HUDEP-2 (cell line): Measurements from ENCODE around the gene TLL1.

Experiments used
- DNase-seq, 76 experiments: peaks; one replicate each; lab custom pipeline; 2025; ENCODE audit not compliant: unreplicated experiment in 76 of 76; lab: John Stamatoyannopoulos, UW

Gene TLL1

GRCh38 chr4:165970703-165971420 lies 97.8 kb downstream of the TLL1 start:
- DNase-seq = no peak

DNA sequence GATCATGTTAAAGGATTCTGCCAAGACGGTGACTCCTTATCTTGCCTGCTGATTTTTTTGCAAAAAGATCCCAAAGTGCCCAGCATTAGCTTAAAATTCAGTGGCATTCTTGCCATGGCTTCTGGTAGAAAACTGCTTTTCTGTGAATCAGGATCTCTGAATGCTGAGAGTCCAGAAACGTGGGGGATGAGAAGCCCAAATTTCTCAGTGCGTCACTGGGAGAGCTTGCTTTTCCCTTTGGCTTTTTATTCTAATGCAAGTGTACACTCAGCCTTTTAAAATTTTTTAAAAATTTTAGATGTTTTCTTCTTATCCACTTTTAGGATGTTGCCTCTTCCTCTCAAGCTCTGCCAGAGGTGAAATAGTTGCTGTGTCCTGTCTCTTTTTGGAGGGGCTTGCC lies 98.4 kb downstream of the TLL1 start:
- DNase-seq = no peak

DNA sequence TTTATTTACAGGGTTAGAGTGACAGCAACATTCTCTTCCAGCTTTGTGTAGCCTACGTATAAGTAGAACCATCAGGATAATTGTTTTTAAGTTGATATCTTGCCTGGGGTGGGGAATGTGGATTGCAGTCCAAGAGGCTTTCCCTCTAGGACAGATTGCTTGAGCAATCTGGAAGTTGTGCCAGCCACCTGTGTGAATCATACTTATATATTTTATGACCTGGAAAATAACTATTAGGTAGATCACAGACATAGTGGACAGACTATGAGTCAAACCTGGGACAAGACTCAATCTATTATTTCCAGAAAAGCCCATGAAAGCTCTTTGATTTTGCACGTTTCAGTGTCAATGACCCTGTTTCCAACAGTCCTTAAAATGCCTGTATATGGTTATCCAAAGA lies 98.9 kb downstream of the TLL1 start:
- DNase-seq = no peak

- DNase-seq = no peak
Observed at GRCh38 chr4:165972747-165973146, 99.7 kb downstream of the TLL1 start.

DNA sequence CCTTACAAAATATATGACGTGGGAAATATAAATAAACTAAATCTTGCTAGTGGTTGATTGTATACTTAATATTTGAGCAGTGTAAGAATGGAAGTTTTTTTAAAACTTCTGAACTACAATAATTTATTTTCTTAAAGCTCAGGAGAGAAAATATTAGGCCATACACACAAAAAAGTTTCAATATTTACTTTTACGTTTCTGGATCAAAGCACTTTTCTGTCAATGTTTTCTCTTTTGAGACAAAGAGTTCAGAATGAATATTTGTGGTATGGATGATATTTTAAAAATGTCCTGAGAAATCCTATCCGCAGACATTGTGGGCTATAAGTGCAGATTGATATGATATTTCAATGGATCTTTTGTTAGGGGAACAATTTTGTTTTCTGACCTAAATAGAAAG lies 109.9 kb downstream of the TLL1 start:
- no peak for DNase-seq

DNA sequence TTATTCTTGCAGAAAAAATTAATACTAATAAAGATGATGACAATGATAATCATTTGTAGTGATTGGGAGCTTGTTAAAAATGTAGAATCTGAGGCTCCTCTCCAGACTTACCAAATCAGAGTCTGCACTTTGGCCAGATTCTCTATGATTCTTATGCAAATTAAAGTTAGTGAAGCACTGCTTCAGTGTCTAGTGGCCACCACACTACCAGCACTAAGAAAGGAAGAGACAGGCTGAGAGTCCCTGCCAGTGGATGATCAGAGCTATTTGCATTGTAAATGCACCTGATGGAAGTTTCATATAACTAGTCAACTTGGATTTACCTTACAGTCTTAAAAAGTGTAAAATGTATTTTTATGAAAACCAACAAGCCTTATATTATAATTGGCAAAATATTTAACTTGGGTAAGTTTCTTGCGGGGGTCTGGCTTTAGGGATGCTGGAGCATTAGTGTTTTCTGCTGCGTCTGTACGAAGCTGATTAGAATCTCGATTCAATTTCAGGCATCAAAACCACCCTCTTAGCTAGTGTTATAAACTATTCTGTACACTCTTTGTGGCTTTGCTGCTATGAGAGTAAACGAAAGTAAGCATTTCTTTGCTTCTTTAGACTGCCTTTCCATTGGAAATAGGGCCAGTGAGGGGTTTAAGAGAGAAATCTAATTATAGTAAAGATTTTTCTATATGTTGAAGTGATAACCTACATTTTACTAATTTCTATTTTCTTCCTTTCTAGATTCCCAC lies 114.1 kb downstream of the TLL1 start:
- no peak for DNase-seq

DNA sequence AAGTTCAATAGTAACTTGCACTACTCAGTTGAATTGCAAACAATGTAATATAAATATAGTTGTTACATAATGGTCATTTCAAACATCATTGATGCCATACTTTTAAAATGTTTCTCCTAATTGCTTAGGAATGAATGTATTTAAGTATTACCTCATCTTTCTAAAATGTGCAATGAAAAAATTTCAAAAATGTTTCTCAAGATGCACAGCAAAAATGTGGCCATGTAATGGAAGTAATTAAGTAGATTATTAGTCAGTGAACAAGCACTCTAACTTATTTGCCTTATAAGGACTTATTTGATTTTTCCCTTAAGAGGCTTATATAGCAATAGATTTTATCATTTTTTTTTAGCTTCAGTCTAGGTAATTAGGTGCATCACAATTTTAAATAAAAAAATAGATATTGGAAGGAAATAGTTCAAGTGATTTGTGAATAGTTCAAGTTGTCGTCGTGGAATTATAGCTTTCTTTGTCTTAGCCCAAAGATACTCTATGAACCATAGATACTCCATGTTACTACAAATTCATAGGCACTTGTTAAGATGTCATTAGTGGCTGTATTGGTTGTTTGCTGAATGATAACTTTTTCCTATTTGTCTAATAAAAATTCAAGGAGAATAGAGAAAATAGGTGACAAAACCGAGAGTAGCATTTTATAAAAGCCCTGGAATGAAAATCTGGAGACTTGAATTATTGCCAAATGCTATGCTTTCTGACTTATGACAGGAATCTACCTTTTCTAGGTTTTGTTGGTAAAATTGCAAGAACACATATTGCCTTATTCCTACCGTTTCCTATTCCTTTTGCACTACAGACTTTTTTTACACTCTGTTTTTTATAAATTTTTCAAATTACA lies 118.5 kb downstream of the TLL1 start:
- no peak for DNase-seq

GRCh38 chr4:165992283-165992682 lies 119.2 kb downstream of the TLL1 start:
- no peak for DNase-seq

- DNase-seq = no peak
Observed at GRCh38 chr4:165994701-165995100, 121.7 kb downstream of the TLL1 start.

- no peak for DNase-seq
Observed at GRCh38 chr4:166003811-166004210, 130.8 kb downstream of the TLL1 start.

- DNase-seq = no peak
Observed at GRCh38 chr4:166006217-166006616, 133.2 kb downstream of the TLL1 start.

- no peak for DNase-seq
Observed at GRCh38 chr4:166008510-166008909, 135.5 kb downstream of the TLL1 start.

DNA sequence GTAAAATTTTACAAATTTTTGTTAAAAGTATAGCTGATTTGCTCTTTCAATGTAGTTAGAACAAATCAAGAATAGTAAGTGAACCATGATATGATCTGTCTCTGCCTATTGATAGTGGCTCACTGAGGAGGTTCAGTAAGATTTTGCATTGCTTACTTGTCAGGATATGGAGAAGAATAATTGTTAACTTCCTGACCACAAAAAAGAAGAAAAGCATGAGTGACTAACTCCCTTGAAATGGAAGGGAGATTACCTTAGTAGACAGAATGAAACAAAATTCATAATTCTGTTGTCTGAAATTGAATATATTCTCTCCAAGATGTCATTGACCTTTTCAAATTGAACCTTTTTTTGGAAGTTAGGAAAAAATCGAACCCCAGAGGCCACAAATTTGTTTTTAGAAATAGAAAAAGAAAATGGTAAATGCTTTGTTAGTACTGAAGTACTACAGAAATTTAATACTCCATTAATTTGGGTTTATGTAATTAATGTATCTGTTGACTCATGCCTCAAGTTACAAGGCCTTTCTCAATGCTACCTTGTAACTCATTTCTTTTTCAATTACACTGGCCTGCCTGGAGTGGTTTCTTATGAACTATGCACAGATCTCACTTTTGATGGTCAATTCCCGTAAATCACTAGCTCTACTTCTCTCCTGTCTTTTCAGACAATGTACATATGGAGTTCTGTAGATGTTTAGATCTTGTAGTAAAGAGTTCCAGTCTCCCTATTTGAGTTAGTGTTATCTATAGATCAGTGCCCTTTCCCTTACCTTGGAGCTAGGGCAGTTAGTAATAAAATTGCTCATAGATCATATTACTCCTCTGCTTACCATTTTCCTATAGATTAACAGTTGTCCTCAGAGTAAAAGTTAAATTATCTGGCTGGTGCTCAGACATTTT lies 139.3 kb downstream of the TLL1 start:
- DNase-seq = no peak

DNA sequence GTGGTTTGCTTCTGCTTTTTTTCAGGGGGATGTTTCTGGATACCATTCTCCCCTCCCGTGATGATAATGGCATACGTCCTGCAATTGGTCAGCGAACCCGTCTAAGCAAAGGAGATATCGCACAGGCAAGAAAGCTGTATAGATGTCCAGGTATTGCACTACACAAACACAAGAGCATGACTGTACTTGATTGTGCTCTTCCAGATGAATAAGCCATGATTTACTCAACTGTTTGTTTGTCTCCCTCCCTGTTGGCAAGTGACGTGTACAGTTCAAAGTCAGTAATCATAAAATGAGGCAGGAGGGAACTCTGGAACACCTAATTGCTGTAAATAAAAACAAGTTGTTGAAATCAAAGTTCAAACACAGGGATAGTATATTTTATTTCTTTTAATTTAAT lies 141.4 kb downstream of the TLL1 start:
- DNase-seq = no peak

DNA sequence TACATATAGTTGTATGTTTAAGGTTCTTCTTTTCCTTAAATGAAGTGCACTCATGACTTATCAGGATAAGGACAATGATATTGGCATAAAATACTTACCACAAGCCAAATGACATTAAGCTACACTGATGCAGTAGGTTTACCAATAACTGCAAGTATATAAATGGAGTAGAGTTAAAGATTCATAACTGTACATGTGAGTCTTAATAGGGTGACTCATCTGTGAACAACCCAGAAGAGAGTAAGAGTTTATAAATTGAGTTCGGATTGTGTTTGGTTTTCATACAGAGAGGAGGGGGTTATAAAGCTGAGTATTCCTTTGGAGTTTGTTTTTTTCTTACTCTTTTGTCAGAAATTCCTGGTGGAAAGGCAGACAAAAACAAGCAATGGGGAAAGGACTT lies 144.8 kb downstream of the TLL1 start:
- DNase-seq = no peak

- DNase-seq = no peak
Observed at GRCh38 chr4:166019441-166020220, 146.6 kb downstream of the TLL1 start.

DNA sequence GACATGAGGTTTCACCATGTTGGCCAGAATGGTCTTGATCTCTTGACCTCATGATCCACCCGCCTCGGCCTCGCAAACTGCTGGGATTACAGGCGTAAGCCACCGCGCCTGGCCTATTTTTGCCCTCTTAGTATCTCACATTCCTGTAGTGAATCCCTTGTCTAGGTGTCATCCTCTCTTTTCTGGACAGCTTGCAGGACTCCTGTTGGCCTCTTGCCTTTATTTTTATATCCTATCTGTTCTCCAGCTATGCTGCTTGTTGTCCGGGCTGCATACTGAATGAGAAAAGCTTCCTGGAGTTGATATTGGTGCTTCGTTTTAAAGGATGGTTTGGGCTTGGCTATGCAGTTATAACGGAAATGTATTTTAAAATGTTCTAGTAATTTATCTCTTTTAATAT lies 148.6 kb downstream of the TLL1 start:
- no peak for DNase-seq

- no peak for DNase-seq
Observed at GRCh38 chr4:166034965-166035364, 161.9 kb downstream of the TLL1 start.

DNA sequence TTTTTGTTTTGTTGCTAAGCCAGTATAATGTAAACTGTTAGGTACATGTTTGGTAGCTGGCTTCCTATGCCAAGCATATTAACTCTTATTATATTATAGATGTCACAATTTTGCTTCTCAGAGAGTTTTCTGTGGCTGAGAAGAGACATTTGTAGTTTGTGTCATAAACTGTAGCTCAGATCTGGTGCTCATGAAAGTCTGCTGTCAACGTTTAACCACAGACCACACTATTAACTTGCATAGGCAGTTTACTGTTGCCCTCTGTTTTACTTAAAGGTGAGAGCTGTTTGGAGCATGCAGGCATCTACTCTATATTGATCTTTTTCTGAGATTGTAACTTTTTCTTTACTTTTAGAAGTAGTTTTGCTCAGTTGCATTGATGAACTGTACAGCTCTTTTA lies 166.8 kb downstream of the TLL1 start:
- DNase-seq = no peak
